IgD-negative memory B cell (primary cell): ENCODE results near the gene RAI2. TPM values are rescaled to one million over a fixed set of nuclear protein-coding genes. Genes with fewer than 3 reads are reported as not detected.

Experiments used
- H3K27ac Mint-ChIP-seq, 3 donors: one replicate each; pipeline ENCODE4 v1.8.0; 2020 to 2022; ENCODE audit warnings: mild to moderate bottlenecking in 3 of 3, mixed read lengths in 3 of 3, moderate library complexity in 1 of 3
- H3K27me3 Mint-ChIP-seq: one replicate; pipeline ENCODE4 v1.8.0; 2021; ENCODE audit warnings: mixed read lengths
- H3K36me3 Mint-ChIP-seq: one replicate; pipeline ENCODE4 v1.8.0; 2020; ENCODE audit warnings: mild to moderate bottlenecking, mixed read lengths
- H3K4me1 Mint-ChIP-seq, 3 donors: one replicate each; pipeline ENCODE4 v1.8.0; 2020 to 2022; ENCODE audit warnings: mixed read lengths in 3 of 3, mild to moderate bottlenecking in 1 of 3
- H3K4me3 Mint-ChIP-seq, 4 donors: one replicate each; pipeline ENCODE4 v1.8.0; 2020 to 2022; ENCODE audit warnings: mild to moderate bottlenecking in 4 of 4, mixed read lengths in 4 of 4, moderate library complexity in 3 of 4
- H3K9me3 Mint-ChIP-seq, 3 donors: one replicate each; pipeline ENCODE4 v1.8.0; 2020 to 2021; ENCODE audit warnings: mixed read lengths in 3 of 3, mild to moderate bottlenecking in 1 of 3
- polyA plus RNA-seq: library from polyadenylated mRNA; unstranded; fragments of 300-500 nt; fragmentation: Illumina TruSeq; gene quantifications from one replicate; pipeline ENCODE4 v1.2.3, GENCODE V29; 2021

Gene RAI2
- polyA plus RNA-seq, 1 donor from 2014 or later, result not detected

GRCh38 chrX:17779434-17779833 lies 81.7 kb downstream of the RAI2 start:
- Mint-ChIP-seq H3K4me3 (no peak overlapping the region), H3K27ac (no peak overlapping the region), H3K27me3 (no peaks in the 10 kb centered on the region), H3K9me3 (peaks cover 0 to 4% (median 2%) of the 10 kb centered on the region in 3 donors), H3K36me3 (no peaks in the 10 kb centered on the region), H3K4me1 (no peaks in the 10 kb centered on the region)

GRCh38 chrX:17778997-17779396 lies 82.1 kb downstream of the RAI2 start:
- Mint-ChIP-seq H3K4me1 (no peaks in the 10 kb centered on the region), H3K4me3 (no peak overlapping the region), H3K36me3 (no peaks in the 10 kb centered on the region), H3K27me3 (no peaks in the 10 kb centered on the region), H3K9me3 (peaks cover 0 to 4% (median 2%) of the 10 kb centered on the region in 3 donors), H3K27ac (no peak overlapping the region)

GRCh38 chrX:17774053-17774452 lies 87.0 kb downstream of the RAI2 start:
- no peaks in the 10 kb centered on the region for H3K36me3 Mint-ChIP-seq
- H3K27ac Mint-ChIP-seq, result no peak overlapping the region
- no peaks in the 10 kb centered on the region for H3K4me1 Mint-ChIP-seq
- H3K4me3 Mint-ChIP-seq, result no peak overlapping the region
- peaks cover 0 to 2% (median 2%) of the 10 kb centered on the region in 3 donors for H3K9me3 Mint-ChIP-seq
- H3K27me3 Mint-ChIP-seq, result no peaks in the 10 kb centered on the region

GRCh38 chrX:17773221-17773876 lies 87.7 kb downstream of the RAI2 start:
- Mint-ChIP-seq H3K4me1 (no peaks in the 10 kb centered on the region), H3K9me3 (peaks cover 0 to 2% (median 0%) of the 10 kb centered on the region in 3 donors), H3K4me3 (no peak overlapping the region), H3K27me3 (no peaks in the 10 kb centered on the region), H3K27ac (no peak overlapping the region), H3K36me3 (no peaks in the 10 kb centered on the region)

DNA sequence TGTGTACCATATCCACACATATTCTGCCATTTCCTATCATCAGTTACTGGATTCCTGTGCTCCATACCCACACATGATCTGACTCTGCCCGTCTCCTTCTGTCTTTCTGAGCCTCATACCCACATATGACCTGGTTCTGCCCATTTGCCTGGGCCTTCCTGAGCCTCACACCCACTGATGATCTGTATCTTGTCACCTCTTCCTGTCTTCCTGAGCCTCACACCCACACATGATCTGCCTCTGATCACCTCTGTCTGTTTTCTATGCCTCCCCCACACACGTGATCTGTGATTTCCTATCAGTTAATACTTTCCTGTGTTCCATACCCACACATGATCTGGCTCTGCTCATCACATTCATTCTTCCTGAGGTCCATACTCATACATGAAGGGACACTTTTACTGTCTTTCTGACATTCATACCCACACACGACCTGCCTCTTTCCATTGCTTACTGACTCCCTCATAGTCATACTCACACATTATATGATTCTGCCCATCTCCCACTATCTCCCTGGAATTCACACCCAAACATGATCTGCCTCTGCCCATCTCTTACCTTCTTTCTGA lies 91.3 kb downstream of the RAI2 start:
- Mint-ChIP-seq H3K4me1 (no peaks in the 10 kb centered on the region), H3K9me3 (no peaks in the 10 kb centered on the region), H3K4me3 (no peak overlapping the region), H3K27ac (no peak overlapping the region), H3K36me3 (no peaks in the 10 kb centered on the region), H3K27me3 (no peaks in the 10 kb centered on the region)

DNA sequence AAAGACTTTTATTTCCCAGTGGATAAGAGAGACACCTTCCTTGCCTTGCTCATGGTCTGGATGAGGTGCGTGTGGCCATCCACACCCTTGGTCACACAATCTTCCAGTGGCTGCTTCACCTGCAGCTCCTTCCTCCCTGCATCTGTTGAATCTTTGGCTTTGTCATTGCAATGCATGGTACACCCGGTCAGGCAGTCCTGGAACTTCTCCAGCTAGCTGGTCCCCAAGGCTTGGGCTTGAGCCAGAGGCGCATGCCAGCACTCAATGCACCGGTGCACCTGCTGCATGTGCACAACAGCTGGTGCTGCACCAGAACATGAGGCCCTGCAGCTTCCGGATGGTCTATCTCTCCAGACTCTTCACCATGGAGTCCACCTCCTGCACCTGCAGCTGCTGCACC lies 92.1 kb downstream of the RAI2 start:
- Mint-ChIP-seq H3K27ac (no peak overlapping the region), H3K36me3 (no peaks in the 10 kb centered on the region), H3K27me3 (no peaks in the 10 kb centered on the region), H3K4me1 (no peaks in the 10 kb centered on the region), H3K9me3 (no peaks in the 10 kb centered on the region), H3K4me3 (no peak overlapping the region)

GRCh38 chrX:17767734-17768133 lies 93.4 kb downstream of the RAI2 start:
- no peak overlapping the region for H3K27ac Mint-ChIP-seq
- H3K27me3 Mint-ChIP-seq, result no peaks in the 10 kb centered on the region
- no peak overlapping the region for H3K4me3 Mint-ChIP-seq
- no peaks in the 10 kb centered on the region for H3K9me3 Mint-ChIP-seq
- H3K4me1 Mint-ChIP-seq, result no peaks in the 10 kb centered on the region
- no peaks in the 10 kb centered on the region for H3K36me3 Mint-ChIP-seq

GRCh38 chrX:17759990-17760389 lies 101.1 kb downstream of the RAI2 start:
- H3K27me3 Mint-ChIP-seq, result no peaks in the 10 kb centered on the region
- no peak overlapping the region for H3K4me3 Mint-ChIP-seq
- H3K9me3 Mint-ChIP-seq, result peaks cover 0 to 2% (median 0%) of the 10 kb centered on the region in 3 donors
- H3K36me3 Mint-ChIP-seq, result no peaks in the 10 kb centered on the region
- no peak overlapping the region for H3K27ac Mint-ChIP-seq
- H3K4me1 Mint-ChIP-seq, result no peaks in the 10 kb centered on the region

DNA sequence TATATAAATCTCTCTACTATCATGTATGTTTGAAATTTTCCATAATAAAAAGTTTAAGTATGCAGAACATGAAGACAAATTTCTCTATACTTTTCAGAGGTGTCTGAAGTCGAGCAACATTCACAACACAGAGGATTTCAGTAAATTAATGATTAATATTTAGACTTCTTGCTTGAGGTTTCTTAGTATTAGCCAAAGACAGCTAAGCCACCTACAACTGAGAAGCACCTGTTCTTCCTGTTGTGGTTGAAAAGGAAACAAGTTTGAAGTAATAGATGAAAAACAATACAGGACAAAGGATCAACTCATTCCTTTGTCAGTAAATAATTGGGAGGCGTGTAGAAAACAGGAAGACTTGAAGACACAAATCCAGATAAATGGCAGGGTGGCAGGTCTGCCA lies 102.7 kb downstream of the RAI2 start:
- Mint-ChIP-seq H3K4me1 (no peaks in the 10 kb centered on the region), H3K4me3 (no peak overlapping the region), H3K36me3 (no peaks in the 10 kb centered on the region), H3K27me3 (no peaks in the 10 kb centered on the region), H3K9me3 (peaks cover 0 to 2% (median 0%) of the 10 kb centered on the region in 3 donors), H3K27ac (no peak overlapping the region)

GRCh38 chrX:17750436-17750835 lies 110.7 kb downstream of the RAI2 start:
- H3K4me1 Mint-ChIP-seq, result no peaks in the 10 kb centered on the region
- H3K9me3 Mint-ChIP-seq, result no peaks in the 10 kb centered on the region
- no peak overlapping the region for H3K27ac Mint-ChIP-seq
- no peak overlapping the region for H3K4me3 Mint-ChIP-seq
- no peaks in the 10 kb centered on the region for H3K27me3 Mint-ChIP-seq
- no peaks in the 10 kb centered on the region for H3K36me3 Mint-ChIP-seq

Other genes with a start within 250 kb of the RAI2 start
- 0.56 TPM for gene SCML1, start 123.8 kb downstream of the RAI2 start, polyA plus RNA-seq